AG04450 (cell line): ENCODE results near the gene RCE1. TPM values are rescaled to one million over a fixed set of nuclear protein-coding genes. Genes with fewer than 3 reads are reported as not detected.

Experiments used
- CTCF ChIA-PET: fragments of 300-600, 350-600 bp; formaldehyde crosslinking; extraction: SDS; loops from one replicate; lab custom pipeline; 2022; ENCODE audit warnings: antibody characterized with exemption, inconsistent platforms; lab: Charles Lee
- POLR2A ChIA-PET: fragments of 350-600 bp; formaldehyde crosslinking; extraction: SDS; loops from one replicate; lab custom pipeline; 2021; ENCODE audit warnings: antibody characterized with exemption, inconsistent platforms; lab: Yijun Ruan, JAX
- DNase-seq: peaks from one replicate; pipeline ENCODE4 v3.0.0-alpha.2; 2011; ENCODE audit warnings: low read depth, low spot score
- H3K27ac ChIP-seq: one replicate; pipeline ENCODE4 v1.5.1; 2012; ENCODE audit warnings: low read depth, low read length, control low read depth
- H3K27me3 ChIP-seq: one replicate; pipeline ENCODE4 v1.6.0; 2012; ENCODE audit warnings: low read length; ENCODE audit not compliant: control insufficient read depth, insufficient read depth
- H3K4me3 ChIP-seq: 2 replicates; pipeline ENCODE4 v1.5.1; 2011; ENCODE audit warnings: mild to moderate bottlenecking, low read depth, low read length, control low read depth
- H3K9me3 ChIP-seq: 2 replicates; pipeline ENCODE4 v1.5.1; 2012; ENCODE audit warnings: low read length; ENCODE audit not compliant: control insufficient read depth, insufficient read depth
- polyA plus RNA-seq: library from polyadenylated mRNA; depleted of rRNA; stranded (reverse); fragments of >200 nt; gene quantifications from 2 replicates; pipeline ENCODE4 v1.2.3, GENCODE V29; 2011
- TF ChIP-seq, protein P1 (sequence below): IDR thresholded peaks from 2 replicates; pipeline ENCODE4 v1.5.1; 2011; ENCODE audit warnings: low read depth, low read length, control low read depth, inconsistent platforms

The RCE1 gene
- polyA plus RNA-seq, 1 experiment = 9.2 TPM

DNA sequence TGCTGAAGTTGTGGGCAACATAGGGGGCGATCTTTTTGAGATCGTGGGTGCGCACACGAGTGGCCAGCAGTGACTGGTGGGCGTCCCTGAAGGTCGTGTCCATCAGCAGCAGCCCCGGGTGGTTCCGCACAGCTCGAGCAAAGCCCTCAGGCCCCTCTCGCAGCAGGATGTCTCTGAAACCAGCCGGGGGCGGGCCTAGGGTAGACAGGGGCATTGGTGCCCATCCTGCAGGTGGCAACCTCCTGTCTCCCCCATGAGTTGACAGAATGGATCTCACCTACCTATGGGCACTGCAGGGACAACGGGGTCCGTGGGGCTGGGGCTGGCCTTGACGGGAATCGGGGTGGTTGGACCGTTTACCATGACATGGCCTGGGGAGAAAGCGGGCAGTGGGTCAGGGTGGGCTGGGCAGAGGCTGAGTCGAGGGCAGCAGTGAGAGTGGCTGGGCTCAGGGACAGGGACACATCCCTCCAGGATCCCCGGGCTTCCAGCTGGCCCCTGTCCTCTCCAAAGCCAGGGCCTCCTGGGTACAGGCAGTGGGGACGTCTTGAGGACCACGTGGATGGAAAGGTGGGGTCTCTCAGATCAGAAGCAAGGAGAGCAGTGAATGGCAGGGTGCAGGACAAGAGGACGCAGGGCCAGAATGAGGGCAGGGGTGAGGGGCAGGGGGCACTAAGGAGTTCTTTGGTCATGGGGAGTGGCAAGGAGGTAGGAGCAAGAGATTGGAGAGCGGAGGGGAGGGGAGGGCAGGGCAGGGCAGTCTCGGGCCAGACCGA, 9.4 kb downstream of the RCE1 start:
- ChIA-PET CTCF (no interaction called here), POLR2A (no interaction called here)
- DNase-seq = no peak
- TF ChIP-seq, protein P1, sequence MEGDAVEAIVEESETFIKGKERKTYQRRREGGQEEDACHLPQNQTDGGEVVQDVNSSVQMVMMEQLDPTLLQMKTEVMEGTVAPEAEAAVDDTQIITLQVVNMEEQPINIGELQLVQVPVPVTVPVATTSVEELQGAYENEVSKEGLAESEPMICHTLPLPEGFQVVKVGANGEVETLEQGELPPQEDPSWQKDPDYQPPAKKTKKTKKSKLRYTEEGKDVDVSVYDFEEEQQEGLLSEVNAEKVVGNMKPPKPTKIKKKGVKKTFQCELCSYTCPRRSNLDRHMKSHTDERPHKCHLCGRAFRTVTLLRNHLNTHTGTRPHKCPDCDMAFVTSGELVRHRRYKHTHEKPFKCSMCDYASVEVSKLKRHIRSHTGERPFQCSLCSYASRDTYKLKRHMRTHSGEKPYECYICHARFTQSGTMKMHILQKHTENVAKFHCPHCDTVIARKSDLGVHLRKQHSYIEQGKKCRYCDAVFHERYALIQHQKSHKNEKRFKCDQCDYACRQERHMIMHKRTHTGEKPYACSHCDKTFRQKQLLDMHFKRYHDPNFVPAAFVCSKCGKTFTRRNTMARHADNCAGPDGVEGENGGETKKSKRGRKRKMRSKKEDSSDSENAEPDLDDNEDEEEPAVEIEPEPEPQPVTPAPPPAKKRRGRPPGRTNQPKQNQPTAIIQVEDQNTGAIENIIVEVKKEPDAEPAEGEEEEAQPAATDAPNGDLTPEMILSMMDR = no peak
- H3K27ac ChIP-seq = no peak overlapping the region
- H3K4me3 ChIP-seq = no peak overlapping the region
- no peaks in the 10 kb centered on the region for H3K27me3 ChIP-seq
- peaks cover 1% of the 10 kb centered on the region; the same call in 1 of the 2 replicates for H3K9me3 ChIP-seq

DNA sequence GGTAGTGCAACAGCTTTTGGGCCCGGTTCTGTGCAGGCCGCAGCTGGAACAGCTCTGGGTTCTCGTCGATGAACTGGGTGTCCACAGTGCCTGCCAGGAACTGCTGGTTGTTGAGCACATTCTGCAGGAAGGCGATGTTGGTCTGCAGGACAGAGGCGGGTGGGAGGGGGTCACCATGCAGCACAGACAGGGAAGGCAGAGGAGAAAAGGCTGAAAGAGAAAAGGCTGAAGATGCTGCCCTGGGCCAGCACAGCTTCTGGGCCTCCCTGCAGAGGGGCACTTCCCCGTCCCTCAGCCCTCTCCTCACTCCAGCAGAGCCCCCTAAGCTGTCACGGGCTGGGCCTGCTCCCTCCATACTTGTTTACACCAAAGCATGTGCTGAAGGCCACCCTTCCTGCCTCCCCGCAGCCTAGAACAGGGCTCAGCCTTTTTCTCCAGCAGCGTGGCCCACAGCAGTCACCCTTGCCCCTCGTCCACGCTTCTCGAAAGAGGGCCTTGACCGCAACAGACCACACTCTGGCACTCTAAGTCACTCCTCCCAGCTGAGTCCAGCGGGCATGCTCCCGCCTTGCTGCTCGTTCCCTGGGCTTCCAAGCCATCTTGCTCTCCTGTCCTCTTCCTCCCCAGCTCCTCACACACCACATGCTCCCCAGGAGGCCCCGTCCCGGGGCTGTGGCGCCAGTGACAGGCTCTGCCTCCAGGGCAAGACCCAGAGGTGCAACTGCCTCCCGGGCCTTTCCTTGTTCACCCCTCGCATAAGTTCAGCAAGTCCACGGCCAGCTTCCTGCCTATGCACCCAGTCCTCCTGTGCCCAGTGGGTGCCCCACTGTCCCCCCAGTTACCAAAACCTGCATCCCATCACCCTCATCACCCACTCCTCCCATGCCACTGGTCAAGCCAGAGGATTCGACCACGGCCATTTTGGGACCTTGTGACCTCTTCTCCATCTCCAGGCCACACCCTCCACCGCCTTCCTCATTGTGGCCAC, 10.3 kb downstream of the RCE1 start:
- Histone ChIP-seq H3K9me3 (peaks cover 6% of the 10 kb centered on the region; the same call in 1 of the 2 replicates), H3K27me3 (no peaks in the 10 kb centered on the region), H3K4me3 (no peak overlapping the region), H3K27ac (no peak overlapping the region)
- ChIA-PET CTCF (no interaction called here), POLR2A (no interaction called here)
- TF ChIP-seq, protein P1 = no peak
- DNase-seq = no peak

DNA sequence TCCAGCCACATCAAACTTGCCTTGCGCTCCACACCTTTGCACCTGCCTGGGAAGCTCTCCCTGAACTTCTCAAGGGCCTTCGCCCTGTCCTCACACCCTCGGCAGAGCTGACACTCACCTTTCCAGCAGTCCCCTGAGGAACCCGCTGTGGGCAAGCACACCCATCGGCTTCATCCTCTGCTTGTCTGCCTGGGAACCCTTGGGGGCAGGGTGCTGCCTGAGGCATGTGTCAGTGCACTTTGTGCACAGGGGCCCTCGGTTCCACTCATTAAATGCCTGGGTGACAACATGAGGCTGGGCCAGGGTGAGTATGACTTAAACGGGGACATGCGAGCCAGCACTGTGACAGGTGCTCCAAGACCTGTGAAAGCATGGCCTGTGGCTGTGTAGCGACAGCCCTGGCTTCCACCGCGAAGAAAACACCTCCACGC, 11.0 kb downstream of the RCE1 start:
- TF ChIP-seq, protein P1 = no peak
- Histone ChIP-seq H3K27me3 (no peaks in the 10 kb centered on the region), H3K9me3 (peaks cover 6% of the 10 kb centered on the region; the same call in 1 of the 2 replicates), H3K4me3 (no peak overlapping the region), H3K27ac (no peak overlapping the region)
- no peak for DNase-seq
- ChIA-PET POLR2A (interaction anchor here (2.4 kb wide), 1 partner anchor 11 kb away, joined by 16 read pairs; the partner anchor contains the start of gene RCE1), CTCF (no interaction called here)

DNA sequence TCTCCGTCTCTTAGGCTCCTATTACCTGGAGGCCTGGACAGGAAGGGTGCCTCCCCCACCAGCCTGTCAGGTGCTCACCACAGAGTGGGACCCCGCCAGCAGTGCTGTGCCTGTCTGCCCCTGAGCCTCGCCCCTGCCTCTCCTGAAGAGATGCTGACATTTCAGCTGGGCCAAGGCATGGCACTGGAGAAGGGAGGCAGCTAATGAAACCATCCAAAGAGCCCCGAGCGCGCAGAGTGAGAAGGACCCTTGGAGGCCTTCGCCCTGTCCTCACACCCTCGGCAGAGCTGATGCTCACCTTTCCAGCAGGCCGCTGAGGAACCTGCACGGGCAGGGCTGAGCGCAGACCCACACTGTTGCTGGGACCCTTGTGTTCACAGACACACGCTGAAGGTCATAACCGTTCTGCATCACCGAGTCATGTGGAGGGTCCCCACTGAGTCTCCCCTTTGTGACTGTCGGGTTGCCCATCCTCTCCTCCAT, 11.5 kb downstream of the RCE1 start:
- TF ChIP-seq, protein P1 = no peak
- DNase-seq = no peak
- no peak overlapping the region for H3K27ac ChIP-seq
- no peaks in the 10 kb centered on the region for H3K27me3 ChIP-seq
- CTCF ChIA-PET = no interaction called here
- POLR2A ChIA-PET = interaction anchor here (2.4 kb wide), 1 partner anchor 12 kb away, joined by 16 read pairs; the partner anchor contains the start of gene RCE1
- peaks cover 6% of the 10 kb centered on the region; the same call in 1 of the 2 replicates for H3K9me3 ChIP-seq
- H3K4me3 ChIP-seq = no peak overlapping the region
